ENCODE results near the gene INMT. TPM values are rescaled to one million over a fixed set of nuclear protein-coding genes. Genes with fewer than 3 reads are reported as not detected.

The INMT gene
- 10 to 100 TPM in 1 of 4 donors, 1 to 10 TPM in 3; 3.1 to 24.8 (median 4.8) TPM for total RNA-seq

GRCh38 chr7:30751696-30752273 lies at the start of gene INMT:
INMT (plus strand) TSS chr7:30752135; CDS start chr7:30752151, 16 bp downstream.
- H3K4me3 ChIP-seq, result peak within 1 kb of the TSS in 3 of 4 donors; percentile 7 to 34 (median 19)
- no peaks in the 10 kb centered on the region for H3K9me3 ChIP-seq
- peak within 1 kb of the TSS; percentile 55 to 83 (median 66) for H3K27ac ChIP-seq
- TF ChIP-seq POLR2A (IDR thresholded peaks at IDR 0.05), result no peak
- TF ChIP-seq, protein P1, sequence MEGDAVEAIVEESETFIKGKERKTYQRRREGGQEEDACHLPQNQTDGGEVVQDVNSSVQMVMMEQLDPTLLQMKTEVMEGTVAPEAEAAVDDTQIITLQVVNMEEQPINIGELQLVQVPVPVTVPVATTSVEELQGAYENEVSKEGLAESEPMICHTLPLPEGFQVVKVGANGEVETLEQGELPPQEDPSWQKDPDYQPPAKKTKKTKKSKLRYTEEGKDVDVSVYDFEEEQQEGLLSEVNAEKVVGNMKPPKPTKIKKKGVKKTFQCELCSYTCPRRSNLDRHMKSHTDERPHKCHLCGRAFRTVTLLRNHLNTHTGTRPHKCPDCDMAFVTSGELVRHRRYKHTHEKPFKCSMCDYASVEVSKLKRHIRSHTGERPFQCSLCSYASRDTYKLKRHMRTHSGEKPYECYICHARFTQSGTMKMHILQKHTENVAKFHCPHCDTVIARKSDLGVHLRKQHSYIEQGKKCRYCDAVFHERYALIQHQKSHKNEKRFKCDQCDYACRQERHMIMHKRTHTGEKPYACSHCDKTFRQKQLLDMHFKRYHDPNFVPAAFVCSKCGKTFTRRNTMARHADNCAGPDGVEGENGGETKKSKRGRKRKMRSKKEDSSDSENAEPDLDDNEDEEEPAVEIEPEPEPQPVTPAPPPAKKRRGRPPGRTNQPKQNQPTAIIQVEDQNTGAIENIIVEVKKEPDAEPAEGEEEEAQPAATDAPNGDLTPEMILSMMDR (IDR thresholded peaks at IDR 0.05), result no peak
- H3K36me3 ChIP-seq, result no peaks in the 10 kb centered on the region
- H3K4me1 ChIP-seq, result peaks cover 0 to 36% (median 0%) of the 10 kb centered on the region in 4 donors
- no peaks in the 10 kb centered on the region for H3K27me3 ChIP-seq
- no peak for DNase-seq

DNA sequence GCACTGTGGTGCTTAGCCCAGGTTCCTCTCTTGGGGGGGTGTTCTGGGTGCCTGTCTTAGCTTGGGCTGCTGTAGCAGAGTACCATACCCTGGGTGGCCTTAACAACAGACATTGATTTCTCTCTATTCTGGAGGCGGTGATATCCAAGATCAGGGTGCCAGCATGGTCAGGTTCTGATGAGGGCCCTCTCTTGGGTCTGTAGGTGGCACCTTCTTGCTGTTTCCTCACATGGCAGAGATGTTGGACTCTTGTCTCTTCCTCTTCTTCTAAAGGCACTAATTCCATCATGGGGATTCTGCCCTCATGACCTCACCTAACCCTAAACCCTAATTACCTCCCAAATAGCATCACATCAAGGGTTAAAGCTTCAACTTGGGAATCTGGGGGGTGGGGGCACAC lies 49.7 kb upstream of the INMT start:
- H3K36me3 ChIP-seq, result no peaks in the 10 kb centered on the region
- H3K9me3 ChIP-seq, result no peaks in the 10 kb centered on the region
- no peaks in the 10 kb centered on the region for H3K4me1 ChIP-seq
- no peaks in the 10 kb centered on the region for H3K27me3 ChIP-seq
- DNase-seq, result peak in 2 of 3 donors; percentile 19 to 52
- H3K4me3 ChIP-seq, result no peak overlapping the region
- TF ChIP-seq POLR2A (IDR thresholded peaks at IDR 0.05), result no peak
- TF ChIP-seq, protein P1 (IDR thresholded peaks at IDR 0.05), result peak in 3 of 6 experiments; percentile 30 to 34 (median 32)
- no peak overlapping the region for H3K27ac ChIP-seq

DNA sequence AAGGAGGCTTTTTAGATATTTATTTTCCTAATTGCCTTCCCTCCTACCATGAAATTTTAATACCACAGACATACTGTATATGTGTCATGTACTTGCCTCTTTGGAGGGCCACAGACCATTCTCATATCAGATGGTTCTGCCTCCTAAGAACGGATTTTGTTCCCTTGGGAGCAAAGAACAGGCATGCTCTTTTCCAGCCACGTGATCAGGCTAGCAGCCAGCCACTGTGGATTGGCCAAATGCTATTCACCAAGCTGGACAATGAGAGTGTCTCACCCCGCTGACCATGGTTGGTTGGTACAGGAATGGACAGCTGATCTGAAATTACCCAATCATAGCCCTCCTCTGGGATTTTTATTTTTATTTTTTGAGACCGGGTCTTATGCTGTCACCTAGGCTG lies 48.2 kb upstream of the INMT start:
- TF ChIP-seq, protein P1 (IDR thresholded peaks at IDR 0.05), result no peak
- no peak for TF ChIP-seq POLR2A (IDR thresholded peaks at IDR 0.05)
- Histone ChIP-seq H3K4me1 (no peaks in the 10 kb centered on the region), H3K4me3 (no peak overlapping the region), H3K27me3 (no peaks in the 10 kb centered on the region), H3K9me3 (no peaks in the 10 kb centered on the region), H3K27ac (no peak overlapping the region), H3K36me3 (no peaks in the 10 kb centered on the region)
- DNase-seq, result peak in 1 of 3 donors; percentile 8

- no peak overlapping the region for H3K4me3 ChIP-seq
- no peaks in the 10 kb centered on the region for H3K27me3 ChIP-seq
- H3K36me3 ChIP-seq, result no peaks in the 10 kb centered on the region
- DNase-seq, result peak in 1 of 3 donors; percentile 24
- TF ChIP-seq POLR2A (IDR thresholded peaks at IDR 0.05), result no peak
- TF ChIP-seq, protein P1 (IDR thresholded peaks at IDR 0.05), result no peak
- no peak overlapping the region for H3K27ac ChIP-seq
- no peaks in the 10 kb centered on the region for H3K9me3 ChIP-seq
- H3K4me1 ChIP-seq, result no peaks in the 10 kb centered on the region
Observed at GRCh38 chr7:30705008-30705407, 46.9 kb upstream of the INMT start.

GRCh38 chr7:30705596-30705995 lies 46.3 kb upstream of the INMT start:
- no peaks in the 10 kb centered on the region for H3K36me3 ChIP-seq
- H3K27me3 ChIP-seq, result no peaks in the 10 kb centered on the region
- DNase-seq, result peak in 1 of 3 donors; percentile 37
- H3K27ac ChIP-seq, result no peak overlapping the region
- H3K4me3 ChIP-seq, result no peak overlapping the region
- no peaks in the 10 kb centered on the region for H3K4me1 ChIP-seq
- TF ChIP-seq, protein P1 (IDR thresholded peaks at IDR 0.05), result no peak
- no peak for TF ChIP-seq POLR2A (IDR thresholded peaks at IDR 0.05)
- H3K9me3 ChIP-seq, result no peaks in the 10 kb centered on the region

Data from Peyer's patch (tissue), 4 donors.